ENCODE data around the gene CPNE5. TPM values are rescaled to one million over a fixed set of nuclear protein-coding genes. Genes with fewer than 3 reads are reported as not detected.

CPNE5 gene
- total RNA-seq, 1 donor from 2014 or later, result 2.9 TPM

- H3K4me3 Mint-ChIP-seq (ENCODE audit: unreplicated experiment), result no peak overlapping the region
- no peaks in the 10 kb centered on the region for H3K27me3 Mint-ChIP-seq (ENCODE audit: unreplicated experiment)
- no peaks in the 10 kb centered on the region for H3K36me3 Mint-ChIP-seq (ENCODE audit: unreplicated experiment)
- no peaks in the 10 kb centered on the region for H3K9me3 Mint-ChIP-seq (ENCODE audit: unreplicated experiment)
- no peak for DNase-seq
- H3K4me1 Mint-ChIP-seq (ENCODE audit: low read depth, unreplicated experiment), result peaks cover 9% of the 10 kb centered on the region
- TF ChIP-seq CTCF (IDR thresholded peaks at IDR 0.05; ENCODE audit: partially characterized antibody, unreplicated experiment), result no peak
- H3K27ac Mint-ChIP-seq (ENCODE audit: unreplicated experiment), result peak overlapping the region; percentile 6
These were observed 82.0 kb downstream of the CPNE5 start for GRCh38 chr6:36757206-36757605.

- no peaks in the 10 kb centered on the region for H3K36me3 Mint-ChIP-seq (ENCODE audit: unreplicated experiment)
- no peak for TF ChIP-seq CTCF (IDR thresholded peaks at IDR 0.05; ENCODE audit: partially characterized antibody, unreplicated experiment)
- peaks cover 9% of the 10 kb centered on the region for H3K4me1 Mint-ChIP-seq (ENCODE audit: low read depth, unreplicated experiment)
- no peak overlapping the region for H3K27ac Mint-ChIP-seq (ENCODE audit: unreplicated experiment)
- no peak for DNase-seq
- H3K9me3 Mint-ChIP-seq (ENCODE audit: unreplicated experiment), result no peaks in the 10 kb centered on the region
- no peak overlapping the region for H3K4me3 Mint-ChIP-seq (ENCODE audit: unreplicated experiment)
- no peaks in the 10 kb centered on the region for H3K27me3 Mint-ChIP-seq (ENCODE audit: unreplicated experiment)
These were observed 82.5 kb downstream of the CPNE5 start for GRCh38 chr6:36756786-36757185.

- Mint-ChIP-seq H3K4me1 (ENCODE audit: low read depth, unreplicated experiment) (peaks cover 7% of the 10 kb centered on the region), H3K9me3 (ENCODE audit: unreplicated experiment) (no peaks in the 10 kb centered on the region), H3K27me3 (ENCODE audit: unreplicated experiment) (no peaks in the 10 kb centered on the region), H3K36me3 (ENCODE audit: unreplicated experiment) (no peaks in the 10 kb centered on the region), H3K27ac (ENCODE audit: unreplicated experiment) (no peak overlapping the region), H3K4me3 (ENCODE audit: unreplicated experiment) (no peak overlapping the region)
- no peak for DNase-seq
- TF ChIP-seq CTCF (IDR thresholded peaks at IDR 0.05; ENCODE audit: partially characterized antibody, unreplicated experiment), result no peak
These were observed 83.6 kb downstream of the CPNE5 start for GRCh38 chr6:36755435-36756348.

GRCh38 chr6:36754582-36755434 is 84.4 kb downstream of the CPNE5 start:
- no peaks in the 10 kb centered on the region for H3K9me3 Mint-ChIP-seq (ENCODE audit: unreplicated experiment)
- H3K36me3 Mint-ChIP-seq (ENCODE audit: unreplicated experiment), result peaks cover 5% of the 10 kb centered on the region
- H3K27me3 Mint-ChIP-seq (ENCODE audit: unreplicated experiment), result no peaks in the 10 kb centered on the region
- DNase-seq, result no peak
- H3K4me3 Mint-ChIP-seq (ENCODE audit: unreplicated experiment), result no peak overlapping the region
- H3K27ac Mint-ChIP-seq (ENCODE audit: unreplicated experiment), result no peak overlapping the region
- peaks cover 5% of the 10 kb centered on the region for H3K4me1 Mint-ChIP-seq (ENCODE audit: low read depth, unreplicated experiment)
- no peak for TF ChIP-seq CTCF (IDR thresholded peaks at IDR 0.05; ENCODE audit: partially characterized antibody, unreplicated experiment)

Measured in glutamatergic neuron (in vitro differentiated cells).